Measurements from ENCODE around the gene RNF144B. TPM values are rescaled to one million over a fixed set of nuclear protein-coding genes. Genes with fewer than 3 reads are reported as not detected.

Gene RNF144B
- total RNA-seq, 2 experiments from 2014 or later: 1.8 to 1.9 TPM

DNA sequence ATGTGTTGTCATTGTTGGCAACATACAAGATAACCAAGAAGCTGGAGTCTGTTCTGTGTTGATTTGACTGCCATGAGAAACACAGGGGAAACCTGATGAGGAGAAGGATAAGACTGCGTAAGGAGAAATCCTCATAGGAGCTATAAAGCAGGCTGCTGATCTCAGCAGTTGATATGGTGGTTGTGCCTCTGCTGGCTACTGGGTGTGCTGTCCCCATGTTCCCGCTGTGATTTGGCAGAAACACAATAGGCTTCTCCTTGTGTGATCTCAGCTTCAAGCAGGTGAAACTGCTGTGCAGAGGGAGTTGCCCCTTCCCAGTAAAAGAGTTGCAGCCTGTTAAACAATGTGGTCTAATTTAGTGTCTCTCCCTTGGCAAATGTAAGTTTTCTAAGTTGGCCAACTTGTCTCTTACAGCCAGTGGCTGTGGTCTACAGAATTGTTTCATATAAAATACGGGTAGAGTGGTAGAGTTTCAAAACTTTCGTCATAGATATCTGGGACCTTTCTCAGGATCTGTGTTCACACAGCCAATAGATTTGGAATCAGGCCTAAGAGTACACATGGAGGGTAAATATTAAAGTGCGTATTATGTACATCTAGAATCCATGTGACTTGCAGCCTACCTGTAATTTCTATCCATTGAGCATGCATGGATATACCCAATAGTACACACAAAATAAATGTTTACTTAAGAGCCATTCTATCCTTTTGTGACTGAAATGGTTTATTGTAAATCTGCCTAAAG is 78.4 kb downstream of the RNF144B start:
- Mint-ChIP-seq H3K4me3 (no peak overlapping the region), H3K27me3 (no peaks in the 10 kb centered on the region), H3K9me3 (no peaks in the 10 kb centered on the region), H3K36me3 (ENCODE audit: low read depth) (peaks cover 25% of the 10 kb centered on the region), H3K4me1 (ENCODE audit: low read depth) (no peaks in the 10 kb centered on the region), H3K27ac (no peak overlapping the region)
- TF ChIP-seq, protein P1, sequence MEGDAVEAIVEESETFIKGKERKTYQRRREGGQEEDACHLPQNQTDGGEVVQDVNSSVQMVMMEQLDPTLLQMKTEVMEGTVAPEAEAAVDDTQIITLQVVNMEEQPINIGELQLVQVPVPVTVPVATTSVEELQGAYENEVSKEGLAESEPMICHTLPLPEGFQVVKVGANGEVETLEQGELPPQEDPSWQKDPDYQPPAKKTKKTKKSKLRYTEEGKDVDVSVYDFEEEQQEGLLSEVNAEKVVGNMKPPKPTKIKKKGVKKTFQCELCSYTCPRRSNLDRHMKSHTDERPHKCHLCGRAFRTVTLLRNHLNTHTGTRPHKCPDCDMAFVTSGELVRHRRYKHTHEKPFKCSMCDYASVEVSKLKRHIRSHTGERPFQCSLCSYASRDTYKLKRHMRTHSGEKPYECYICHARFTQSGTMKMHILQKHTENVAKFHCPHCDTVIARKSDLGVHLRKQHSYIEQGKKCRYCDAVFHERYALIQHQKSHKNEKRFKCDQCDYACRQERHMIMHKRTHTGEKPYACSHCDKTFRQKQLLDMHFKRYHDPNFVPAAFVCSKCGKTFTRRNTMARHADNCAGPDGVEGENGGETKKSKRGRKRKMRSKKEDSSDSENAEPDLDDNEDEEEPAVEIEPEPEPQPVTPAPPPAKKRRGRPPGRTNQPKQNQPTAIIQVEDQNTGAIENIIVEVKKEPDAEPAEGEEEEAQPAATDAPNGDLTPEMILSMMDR (IDR thresholded peaks at IDR 0.05): no peak
- ChIA-PET POLR2A (no interaction called here), CTCF (interaction anchor here (1.7 kb wide), 1 partner anchor 142 kb away, joined by 4 read pairs; no protein-coding TSS in a partner anchor)
- ATAC-seq (no peak), DNase-seq (no peak)
- intact Hi-C loops (cut with micrococcal nuclease): no loop called here

DNA sequence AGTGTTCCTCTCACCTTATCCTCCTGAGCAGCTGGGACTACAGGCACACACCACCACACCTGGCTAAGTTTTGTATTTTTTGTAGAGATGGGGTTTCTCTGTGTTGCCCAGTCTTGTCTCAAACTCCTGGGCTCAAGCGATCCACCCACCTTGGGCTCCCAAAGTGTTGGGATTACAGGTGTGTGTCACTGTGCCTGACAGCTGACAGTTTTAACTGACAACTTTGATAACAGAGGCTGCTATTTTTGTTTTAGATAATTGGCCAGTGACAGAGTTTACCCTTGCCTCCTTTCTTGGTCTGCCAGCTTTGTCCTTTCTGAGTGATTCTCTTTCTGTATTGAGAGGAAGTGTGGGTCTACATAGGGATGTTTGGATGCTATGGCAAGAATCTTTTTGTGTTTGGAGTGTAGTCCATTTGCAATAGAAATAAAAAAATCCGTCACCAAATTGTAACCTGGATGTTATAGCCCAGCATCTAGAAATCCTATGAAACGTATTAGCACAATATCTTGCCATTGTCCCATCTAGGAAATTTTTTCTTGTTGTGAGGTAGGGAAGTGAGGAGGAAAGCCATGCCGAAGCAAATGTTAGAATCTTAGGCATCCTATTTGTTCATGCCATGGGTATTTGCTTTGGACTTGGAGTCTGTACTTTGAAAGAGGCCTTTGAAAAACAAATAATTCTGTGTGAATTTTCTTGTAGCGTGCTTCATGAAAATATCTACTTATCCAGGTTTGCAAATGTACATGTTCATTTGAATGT is 80.8 kb downstream of the RNF144B start:
- Mint-ChIP-seq H3K4me3 (no peak overlapping the region), H3K36me3 (ENCODE audit: low read depth) (peaks cover 16% of the 10 kb centered on the region), H3K9me3 (no peaks in the 10 kb centered on the region), H3K27me3 (no peaks in the 10 kb centered on the region), H3K4me1 (ENCODE audit: low read depth) (no peaks in the 10 kb centered on the region), H3K27ac (no peak overlapping the region)
- POLR2A ChIA-PET: no interaction called here
- DNase-seq: no peak
- ATAC-seq: no peak
- intact Hi-C loops (cut with micrococcal nuclease): no loop called here
- TF ChIP-seq, protein P1 (IDR thresholded peaks at IDR 0.05): no peak
- CTCF ChIA-PET: no interaction called here

DNA sequence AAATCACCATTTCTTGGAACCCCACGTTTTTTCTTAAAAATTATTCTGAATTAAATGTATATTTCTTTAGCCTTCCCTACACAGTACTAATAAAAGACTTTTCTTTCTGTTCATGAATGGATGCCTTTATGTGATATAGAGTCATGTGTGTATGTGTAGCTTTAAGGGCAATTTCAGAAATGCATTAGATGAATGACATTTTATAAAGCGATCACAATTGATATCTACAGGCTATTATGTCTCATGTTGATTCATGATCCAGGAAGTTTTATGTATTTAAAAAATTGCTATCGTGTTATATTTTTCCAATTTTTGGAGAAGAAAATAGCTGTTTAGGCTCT is 81.3 kb downstream of the RNF144B start:
- Mint-ChIP-seq H3K4me3 (no peak overlapping the region), H3K27me3 (peaks cover 1% of the 10 kb centered on the region), H3K27ac (no peak overlapping the region), H3K4me1 (ENCODE audit: low read depth) (no peaks in the 10 kb centered on the region), H3K9me3 (no peaks in the 10 kb centered on the region), H3K36me3 (ENCODE audit: low read depth) (peaks cover 12% of the 10 kb centered on the region)
- ChIA-PET CTCF (interaction anchor here (1.2 kb wide), 1 partner anchor 36 kb away, joined by 3 read pairs; no protein-coding TSS in a partner anchor), POLR2A (interaction anchor here (0.7 kb wide), 1 partner anchor 99 kb away, joined by 4 read pairs; no protein-coding TSS in a partner anchor)
- DNase-seq (no peak), ATAC-seq (no peak)
- intact Hi-C loops (cut with micrococcal nuclease): no loop called here
- TF ChIP-seq, protein P1 (IDR thresholded peaks at IDR 0.05): no peak

DNA sequence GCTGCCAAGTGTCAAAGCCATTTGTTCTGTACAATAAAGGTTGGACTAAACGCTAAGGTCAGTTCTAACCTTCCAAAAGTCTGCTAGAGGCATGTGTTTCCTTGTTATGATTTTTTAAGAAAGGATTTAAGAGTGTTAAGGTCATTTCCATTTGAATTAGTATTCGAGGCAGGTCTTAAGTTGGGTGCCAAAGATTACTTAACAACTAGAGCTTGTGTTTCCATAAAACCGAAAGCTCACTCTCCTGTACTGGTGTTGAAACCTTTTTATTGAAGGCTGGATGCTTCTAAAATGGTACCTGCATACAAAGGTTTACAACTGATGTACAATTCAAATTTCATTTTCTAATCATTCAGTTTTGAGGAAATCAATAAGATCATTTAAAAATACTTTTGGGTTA is 82.4 kb downstream of the RNF144B start:
- Mint-ChIP-seq H3K27me3 (peaks cover 2% of the 10 kb centered on the region), H3K4me1 (ENCODE audit: low read depth) (no peaks in the 10 kb centered on the region), H3K27ac (no peak overlapping the region), H3K9me3 (no peaks in the 10 kb centered on the region), H3K4me3 (no peak overlapping the region), H3K36me3 (ENCODE audit: low read depth) (peaks cover 8% of the 10 kb centered on the region)
- TF ChIP-seq, protein P1 (IDR thresholded peaks at IDR 0.05): no peak
- intact Hi-C loops (cut with micrococcal nuclease): no loop called here
- POLR2A ChIA-PET: no interaction called here
- CTCF ChIA-PET: interaction anchor here (1.2 kb wide), 1 partner anchor 35 kb away, joined by 3 read pairs; no protein-coding TSS in a partner anchor
- DNase-seq (no peak), ATAC-seq (no peak)
